ENCODE measurements around the gene PIK3R5. TPM values are rescaled to one million over a fixed set of nuclear protein-coding genes. Genes with fewer than 3 reads are reported as not detected.

The PIK3R5 gene
- total and polyA plus RNA-seq, 12 donors = 0.66 to 10.1 (median 2.2) TPM

- WGBS, 2 donors = 83 to 85% methylated on average over 9 of the region's 9 CpGs
- Histone ChIP-seq H3K4me1 (no peaks in the 10 kb centered on the region), H3K27ac (no peak overlapping the region), H3K9me3 (peaks cover 0 to 9% (median 0%) of the 10 kb centered on the region in 11 donors), H3K4me3 (no peak overlapping the region), H3K36me3 (no peaks in the 10 kb centered on the region), H3K27me3 (peaks cover 0 to 5% (median 0%) of the 10 kb centered on the region in 7 donors)
- no peak for ATAC-seq
- no peak for DNase-seq
- no peak for TF ChIP-seq CTCF (IDR thresholded peaks at IDR 0.05)
- intact Hi-C loops (cut with DNase I) = no loop called here
These were observed 9.7 kb upstream of the PIK3R5 start for GRCh38 chr17:8975091-8975725.

- DNase-seq = no peak
- H3K36me3 ChIP-seq = no peaks in the 10 kb centered on the region
- peaks cover 8 to 41% (median 28%) of the 10 kb centered on the region in 7 donors for H3K27me3 ChIP-seq
- ATAC-seq = no peak
- no peak for TF ChIP-seq CTCF (IDR thresholded peaks at IDR 0.05)
- H3K27ac ChIP-seq = no peak overlapping the region
- H3K4me1 ChIP-seq = peaks cover 0 to 11% (median 0%) of the 10 kb centered on the region in 9 donors
- peaks cover 0 to 13% (median 0%) of the 10 kb centered on the region in 11 donors for H3K9me3 ChIP-seq
- intact Hi-C loops (cut with DNase I) = loop anchor here in 1 of 10 donors (10.0 kb wide), 1 partner anchor 65 kb away; no protein-coding TSS in a partner anchor
- no peak overlapping the region for H3K4me3 ChIP-seq
- WGBS, 2 donors = 75 to 83% methylated on average over 2 of the region's 2 CpGs
These were observed 4.4 kb upstream of the PIK3R5 start for GRCh38 chr17:8969901-8970300.

GRCh38 chr17:8968503-8968902 is 3.0 kb upstream of the PIK3R5 start:
- H3K27me3 ChIP-seq = peaks cover 8 to 55% (median 41%) of the 10 kb centered on the region in 7 donors

GRCh38 chr17:8967861-8968260 is 2.4 kb upstream of the PIK3R5 start:
- Histone ChIP-seq H3K27ac (peak overlapping the region in 3 of 10 donors; percentile 10 to 98 (median 15)), H3K36me3 (no peaks in the 10 kb centered on the region), H3K27me3 (peaks cover 8 to 61% (median 41%) of the 10 kb centered on the region in 7 donors), H3K9me3 (peaks cover 0 to 13% (median 0%) of the 10 kb centered on the region in 11 donors), H3K4me1 (peaks cover 0 to 17% (median 0%) of the 10 kb centered on the region in 9 donors), H3K4me3 (no peak overlapping the region)
- ATAC-seq = no peak
- intact Hi-C loops (cut with DNase I) = loop anchor here in 1 of 10 donors (10.0 kb wide), 1 partner anchor 63 kb away; no protein-coding TSS in a partner anchor
- TF ChIP-seq CTCF (IDR thresholded peaks at IDR 0.05) = no peak
- no peak for DNase-seq

More at GRCh38 chr17:8968503-8968902, 3.0 kb upstream of the PIK3R5 start:
- H3K9me3 ChIP-seq = peaks cover 0 to 13% (median 0%) of the 10 kb centered on the region in 11 donors
- no peak overlapping the region for H3K27ac ChIP-seq
- DNase-seq = no peak
- no peaks in the 10 kb centered on the region for H3K36me3 ChIP-seq
- H3K4me1 ChIP-seq = peaks cover 0 to 11% (median 0%) of the 10 kb centered on the region in 9 donors
- intact Hi-C loops (cut with DNase I) = loop anchor here in 1 of 10 donors (10.0 kb wide), 1 partner anchor 64 kb away; no protein-coding TSS in a partner anchor
- no peak for TF ChIP-seq CTCF (IDR thresholded peaks at IDR 0.05)
- 86 to 90% methylated on average over 3 of the region's 3 CpGs for WGBS, 2 donors
- no peak overlapping the region for H3K4me3 ChIP-seq
- no peak for ATAC-seq
